Glutamatergic neuron (in vitro differentiated cells): ENCODE results near the gene ZDHHC21. TPM values are rescaled to one million over a fixed set of nuclear protein-coding genes. Genes with fewer than 3 reads are reported as not detected.

ENCODE experiments used
- DNase-seq: peaks from one replicate; pipeline ENCODE4 v3.0.0; 2022
- H3K27ac Mint-ChIP-seq: one replicate; pipeline ENCODE4 v1.8.0; 2020; ENCODE audit warnings: mild to moderate bottlenecking, mixed read lengths, inconsistent platforms; ENCODE audit not compliant: unreplicated experiment
- H3K27me3 Mint-ChIP-seq: one replicate; pipeline ENCODE4 v1.8.0; 2020; ENCODE audit warnings: mild to moderate bottlenecking, moderate library complexity, mixed read lengths, inconsistent platforms; ENCODE audit not compliant: unreplicated experiment
- H3K36me3 Mint-ChIP-seq: one replicate; pipeline ENCODE4 v1.8.0; 2020; ENCODE audit warnings: mild to moderate bottlenecking, mixed read lengths, inconsistent platforms; ENCODE audit not compliant: unreplicated experiment
- H3K4me1 Mint-ChIP-seq: one replicate; pipeline ENCODE4 v1.8.0; 2020; ENCODE audit warnings: mild to moderate bottlenecking, low read depth, mixed read lengths, inconsistent platforms; ENCODE audit not compliant: unreplicated experiment
- H3K4me3 Mint-ChIP-seq: one replicate; pipeline ENCODE4 v1.8.0; 2020; ENCODE audit warnings: mild to moderate bottlenecking, mixed read lengths, inconsistent platforms; ENCODE audit not compliant: unreplicated experiment
- H3K9me3 Mint-ChIP-seq: one replicate; pipeline ENCODE4 v1.8.0; 2020; ENCODE audit warnings: mild to moderate bottlenecking, moderate library complexity, mixed read lengths, inconsistent platforms; ENCODE audit not compliant: unreplicated experiment
- CTCF ChIP-seq: fragments of 200-600 bp; sonication (generic); IDR thresholded peaks from one replicate; pipeline ENCODE4 v1.5.0; 2021; ENCODE audit not compliant: partially characterized antibody, unreplicated experiment
- total RNA-seq: library from RNA; stranded (reverse); fragmentation: NEBNext Ultra II Directional; extraction: Animal tissue kit (Norgen Biotek cat#: 25700); gene quantifications from one replicate; pipeline ENCODE4 v1.2.1, GENCODE V29; 2021; ENCODE audit not compliant: unreplicated experiment

The ZDHHC21 gene
- total RNA-seq, 1 donor from 2014 or later: 15.2 TPM

GRCh38 chr9:14563902-14564624, 129.2 kb downstream of the ZDHHC21 start:
- H3K27ac Mint-ChIP-seq: peak overlapping the region; percentile 54
- H3K36me3 Mint-ChIP-seq: no peaks in the 10 kb centered on the region
- H3K4me1 Mint-ChIP-seq: peaks cover 9% of the 10 kb centered on the region
- no peaks in the 10 kb centered on the region for H3K9me3 Mint-ChIP-seq
- H3K27me3 Mint-ChIP-seq: no peaks in the 10 kb centered on the region
- DNase-seq: peak; percentile 30
- H3K4me3 Mint-ChIP-seq: no peak overlapping the region
- no peak for TF ChIP-seq CTCF

DNA sequence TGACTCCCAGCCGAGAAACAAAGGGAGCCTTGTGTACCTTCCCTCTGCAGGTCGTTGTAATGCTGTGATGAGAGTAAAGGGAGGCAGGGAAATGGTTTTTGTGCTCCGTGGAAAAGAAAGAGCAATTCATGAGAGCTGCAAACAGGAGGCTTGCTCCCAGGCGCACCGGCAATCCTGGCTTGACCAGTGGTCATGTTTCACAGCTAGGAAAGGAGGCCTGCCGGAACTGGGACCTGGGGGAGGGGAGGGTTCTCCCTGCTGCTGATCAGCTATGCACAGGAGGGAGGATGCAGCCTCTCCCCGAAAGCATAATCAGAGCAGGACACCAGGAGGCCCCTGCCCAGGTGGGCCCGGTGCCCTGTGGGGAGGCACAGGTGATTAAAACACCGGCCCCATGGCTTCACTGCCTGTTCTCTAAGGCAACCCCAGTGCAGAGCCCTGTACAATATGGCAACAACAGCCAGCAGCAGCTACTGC, 131.3 kb downstream of the ZDHHC21 start:
- no peak for TF ChIP-seq CTCF
- no peaks in the 10 kb centered on the region for H3K27me3 Mint-ChIP-seq
- H3K4me1 Mint-ChIP-seq: peaks cover 9% of the 10 kb centered on the region
- peak; percentile 35 for DNase-seq
- H3K36me3 Mint-ChIP-seq: no peaks in the 10 kb centered on the region
- H3K27ac Mint-ChIP-seq: no peak overlapping the region
- no peaks in the 10 kb centered on the region for H3K9me3 Mint-ChIP-seq
- peak overlapping the region; percentile 5 for H3K4me3 Mint-ChIP-seq

Other genes starting within 250 kb of the ZDHHC21 start
- 3.0 TPM for gene CER1, start 29.3 kb upstream of the ZDHHC21 start, total RNA-seq
- 1.7 TPM for gene FREM1, start 217.0 kb upstream of the ZDHHC21 start, total RNA-seq